Activated CD4-positive, alpha-beta T cell treated with anti-CD3 and anti-CD28 coated beads for 1 hour (primary cell): ENCODE data around the gene ERH.
"Not testable (repeated sequence)": the region's sequence is repeated elsewhere in the genome, so short reads cannot be mapped to it uniquely, and the experiment has no call there.

ENCODE experiments used
- DNase-seq: peaks from one replicate; pipeline ENCODE4 v3.0.0-alpha.2; 2020

Gene ERH

GRCh38 chr14:69398053-69398817 is at the start of gene ERH, which contains the start of gene SLC39A9:
ERH (minus strand) TSS chr14:69398299; CDS start chr14:69398233, 66 bp downstream.
SLC39A9 (plus strand) TSS chr14:69398692; CDS start chr14:69399370, 678 bp downstream.
- DNase-seq, result peak; percentile 91

- DNase-seq, result no peak
Observed at GRCh38 chr14:69443296-69443805, 45.3 kb upstream of the ERH start.

- no peak for DNase-seq
Observed at GRCh38 chr14:69441948-69442347, 43.8 kb upstream of the ERH start.

GRCh38 chr14:69439521-69440270 is 41.6 kb upstream of the ERH start:
- no peak for DNase-seq

- no peak for DNase-seq
Observed at GRCh38 chr14:69432364-69432763, 34.3 kb upstream of the ERH start.

- no peak for DNase-seq
Observed at GRCh38 chr14:69430306-69430939, 32.3 kb upstream of the ERH start.

- DNase-seq, result no peak
Observed at GRCh38 chr14:69429643-69430042, 31.5 kb upstream of the ERH start.

GRCh38 chr14:69428289-69428998 is 30.3 kb upstream of the ERH start:
- DNase-seq, result no peak

- no peak for DNase-seq
Observed at GRCh38 chr14:69427596-69427995, 29.5 kb upstream of the ERH start.

- DNase-seq, result no peak
Observed at GRCh38 chr14:69424149-69424923, 26.2 kb upstream of the ERH start.

- DNase-seq, result no peak
Observed at GRCh38 chr14:69423279-69423678, 25.2 kb upstream of the ERH start.

- DNase-seq, result not testable (repeated sequence)
Observed at GRCh38 chr14:69416087-69416486, 18.0 kb upstream of the ERH start.

GRCh38 chr14:69413483-69413882 is 15.4 kb upstream of the ERH start:
- no peak for DNase-seq

GRCh38 chr14:69408331-69408960 is 10.3 kb upstream of the ERH start:
- no peak for DNase-seq

GRCh38 chr14:69405762-69406161 is 7.7 kb upstream of the ERH start:
- no peak for DNase-seq

GRCh38 chr14:69404883-69405282 is 6.8 kb upstream of the ERH start:
- no peak for DNase-seq

- DNase-seq, result no peak
Observed at GRCh38 chr14:69404478-69404877, 6.4 kb upstream of the ERH start.

- DNase-seq, result no peak
Observed at GRCh38 chr14:69401841-69402240, 3.7 kb upstream of the ERH start.

- DNase-seq, result no peak
Observed at GRCh38 chr14:69400154-69400553, 2.1 kb upstream of the ERH start.

- DNase-seq, result no peak
Observed at GRCh38 chr14:69399750-69400149, 1.7 kb upstream of the ERH start.

- DNase-seq, result no peak
Observed at GRCh38 chr14:69398818-69399210, 715 bp upstream of the ERH start.

- no peak for DNase-seq
Observed at GRCh38 chr14:69395929-69396328, 2.2 kb downstream of the ERH start.
